ENCODE measurements around the gene PAM. TPM values are rescaled to one million over a fixed set of nuclear protein-coding genes. Genes with fewer than 3 reads are reported as not detected.

PAM gene
- total RNA-seq, 6 experiments from 2014 or later, result 10.9 to 22.7 (median 16.8) TPM

DNA sequence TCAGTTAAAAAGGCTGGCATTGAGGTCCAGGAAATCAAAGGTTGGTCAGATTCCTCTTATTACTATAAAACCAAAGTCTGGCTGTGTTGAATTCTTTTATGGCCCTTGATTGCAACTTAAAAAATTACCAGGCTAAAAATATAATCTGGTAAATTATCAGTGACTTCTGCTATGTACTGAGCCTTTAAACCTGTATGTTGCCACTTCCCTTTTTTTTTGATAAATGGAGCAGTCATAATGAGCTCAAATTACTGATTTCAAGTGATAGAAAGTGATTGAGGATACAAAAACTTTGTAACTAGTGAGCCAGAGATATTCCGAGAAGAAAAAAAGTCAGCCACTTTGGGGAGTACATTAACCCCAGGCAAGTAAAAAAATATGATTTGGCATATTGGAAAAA, 264.7 kb downstream of the PAM start:
- H3K27me3 ChIP-seq, result no peaks in the 10 kb centered on the region
- DNase-seq, result no peak
- no peaks in the 10 kb centered on the region for H3K4me1 ChIP-seq
- no peak overlapping the region for H3K27ac ChIP-seq
- 57% methylated on average over 1 of the region's 1 CpG for WGBS (ENCODE audit: insufficient coverage, low coverage, low lambda C conversion rate, missing lambda C conversion rate)
- ATAC-seq, result no peak
- H3K9me3 ChIP-seq, result no peaks in the 10 kb centered on the region
- intact Hi-C loops (cut with DNase I), result no loop called here
- no peaks in the 10 kb centered on the region for H3K36me3 ChIP-seq
- TF ChIP-seq, protein P1, sequence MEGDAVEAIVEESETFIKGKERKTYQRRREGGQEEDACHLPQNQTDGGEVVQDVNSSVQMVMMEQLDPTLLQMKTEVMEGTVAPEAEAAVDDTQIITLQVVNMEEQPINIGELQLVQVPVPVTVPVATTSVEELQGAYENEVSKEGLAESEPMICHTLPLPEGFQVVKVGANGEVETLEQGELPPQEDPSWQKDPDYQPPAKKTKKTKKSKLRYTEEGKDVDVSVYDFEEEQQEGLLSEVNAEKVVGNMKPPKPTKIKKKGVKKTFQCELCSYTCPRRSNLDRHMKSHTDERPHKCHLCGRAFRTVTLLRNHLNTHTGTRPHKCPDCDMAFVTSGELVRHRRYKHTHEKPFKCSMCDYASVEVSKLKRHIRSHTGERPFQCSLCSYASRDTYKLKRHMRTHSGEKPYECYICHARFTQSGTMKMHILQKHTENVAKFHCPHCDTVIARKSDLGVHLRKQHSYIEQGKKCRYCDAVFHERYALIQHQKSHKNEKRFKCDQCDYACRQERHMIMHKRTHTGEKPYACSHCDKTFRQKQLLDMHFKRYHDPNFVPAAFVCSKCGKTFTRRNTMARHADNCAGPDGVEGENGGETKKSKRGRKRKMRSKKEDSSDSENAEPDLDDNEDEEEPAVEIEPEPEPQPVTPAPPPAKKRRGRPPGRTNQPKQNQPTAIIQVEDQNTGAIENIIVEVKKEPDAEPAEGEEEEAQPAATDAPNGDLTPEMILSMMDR (IDR thresholded peaks at IDR 0.05), result no peak
- no peak for TF ChIP-seq POLR2A (IDR thresholded peaks at IDR 0.05)
- H3K4me3 ChIP-seq, result no peak overlapping the region

DNA sequence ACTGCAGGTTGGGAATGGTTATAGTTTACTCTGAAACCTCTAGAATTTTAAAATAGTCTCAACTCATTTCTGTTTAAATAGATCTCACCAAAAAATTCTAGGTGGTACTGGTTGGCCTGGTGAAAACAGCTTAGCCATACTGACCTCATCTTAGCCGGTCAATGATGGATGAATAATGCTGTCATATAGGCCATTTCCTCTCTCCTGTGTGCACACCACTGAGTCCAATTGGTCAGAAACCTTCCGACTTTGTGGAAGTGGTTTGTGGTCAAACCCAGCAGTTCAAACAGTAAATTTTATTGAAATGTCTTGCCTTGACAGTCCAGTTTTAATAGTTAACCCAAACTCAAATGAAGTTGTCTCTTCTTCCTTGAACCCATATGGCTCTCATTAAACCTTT, 266.2 kb downstream of the PAM start:
- no peak for ATAC-seq
- no peak for TF ChIP-seq POLR2A (IDR thresholded peaks at IDR 0.05)
- TF ChIP-seq, protein P1 (IDR thresholded peaks at IDR 0.05), result no peak

DNA sequence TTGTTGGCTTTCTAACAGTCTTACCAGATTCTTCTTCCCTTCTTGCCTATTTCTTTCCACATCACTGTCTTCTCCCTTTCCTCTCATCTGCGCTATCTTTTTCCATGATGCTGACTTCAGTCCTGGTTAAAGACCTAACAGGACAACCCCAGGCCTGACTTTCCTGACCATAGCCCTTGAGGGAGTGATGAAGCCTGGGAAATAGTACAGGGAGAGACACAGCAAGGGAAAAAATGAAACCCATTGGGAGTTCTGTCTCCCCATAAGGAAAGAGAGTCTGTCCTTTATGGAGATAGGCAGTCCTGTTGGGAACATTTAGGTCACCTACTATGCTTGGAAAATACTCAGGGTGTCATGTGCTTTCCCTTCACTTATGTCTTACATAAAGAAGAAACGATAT, 272.2 kb downstream of the PAM start:
- H3K4me3 ChIP-seq, result no peak overlapping the region
- TF ChIP-seq POLR2A (IDR thresholded peaks at IDR 0.05), result no peak
- TF ChIP-seq, protein P1 (IDR thresholded peaks at IDR 0.05), result no peak
- 91% methylated on average over 2 of the region's 2 CpGs for WGBS (ENCODE audit: insufficient coverage, low coverage, low lambda C conversion rate, missing lambda C conversion rate)
- no peak overlapping the region for H3K27ac ChIP-seq
- no peaks in the 10 kb centered on the region for H3K36me3 ChIP-seq
- ATAC-seq (no peak), DNase-seq (no peak)
- H3K9me3 ChIP-seq, result no peaks in the 10 kb centered on the region
- intact Hi-C loops (cut with DNase I), result no loop called here
- H3K27me3 ChIP-seq, result no peaks in the 10 kb centered on the region
- H3K4me1 ChIP-seq, result no peaks in the 10 kb centered on the region

More for the DNA sequence above, 266.2 kb downstream of the PAM start:
- H3K4me1 ChIP-seq, result no peaks in the 10 kb centered on the region
- no peak overlapping the region for H3K27ac ChIP-seq
- no peaks in the 10 kb centered on the region for H3K27me3 ChIP-seq
- no peaks in the 10 kb centered on the region for H3K36me3 ChIP-seq
- H3K9me3 ChIP-seq, result no peaks in the 10 kb centered on the region
- WGBS (ENCODE audit: insufficient coverage, low coverage, low lambda C conversion rate, missing lambda C conversion rate), result 67% methylated on average over 2 of the region's 2 CpGs
- intact Hi-C loops (cut with DNase I), result no loop called here
- H3K4me3 ChIP-seq, result no peak overlapping the region
- no peak for DNase-seq

DNA sequence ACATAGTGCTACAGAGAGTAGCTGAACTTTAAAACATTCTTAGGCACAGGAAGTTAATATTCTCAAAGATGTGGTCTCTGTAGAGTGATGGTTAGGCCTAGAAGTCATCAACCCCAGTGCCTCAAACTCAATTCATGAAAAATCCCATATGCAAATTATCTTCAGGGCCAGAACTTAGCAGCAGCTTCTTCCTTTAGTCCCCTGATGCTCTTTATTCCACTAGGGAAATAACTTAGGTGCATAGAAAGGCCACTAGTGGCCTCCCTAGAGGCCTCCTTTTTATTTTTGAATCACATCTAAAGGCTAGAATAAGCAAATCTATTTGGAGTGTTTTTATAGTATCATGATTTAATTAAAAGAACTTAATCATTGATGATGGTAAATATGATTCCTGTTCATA, 276.5 kb downstream of the PAM start:
- no peaks in the 10 kb centered on the region for H3K9me3 ChIP-seq
- intact Hi-C loops (cut with DNase I), result no loop called here
- peak in 1 of 4 donors; percentile 37 for ATAC-seq

More for the DNA sequence above, 276.5 kb downstream of the PAM start:
- H3K27me3 ChIP-seq, result no peaks in the 10 kb centered on the region
- no peaks in the 10 kb centered on the region for H3K4me1 ChIP-seq
- no peak overlapping the region for H3K4me3 ChIP-seq
- TF ChIP-seq, protein P1 (IDR thresholded peaks at IDR 0.05), result peak; percentile 2 to 36 (median 29)
- TF ChIP-seq POLR2A (IDR thresholded peaks at IDR 0.05), result no peak
- H3K27ac ChIP-seq, result no peak overlapping the region
- DNase-seq, result no peak
- no peaks in the 10 kb centered on the region for H3K36me3 ChIP-seq
